HUES64 (cell line): ENCODE data around the gene RINL.

Source experiments
- H3K27ac ChIP-seq: 2 replicates; pipeline ENCODE4 v1.7.0; 2013; ENCODE audit warnings: low read depth, low read length, inconsistent platforms
- H3K27me3 ChIP-seq: 2 replicates; pipeline ENCODE4 v1.6.1; 2013; ENCODE audit warnings: mild to moderate bottlenecking, low read length; ENCODE audit not compliant: insufficient read depth
- H3K36me3 ChIP-seq: 2 replicates; pipeline ENCODE4 v1.6.1; 2013; ENCODE audit warnings: mild to moderate bottlenecking, low read length; ENCODE audit not compliant: insufficient read depth
- H3K4me1 ChIP-seq: 2 replicates; pipeline ENCODE4 v1.6.1; 2013; ENCODE audit warnings: mild to moderate bottlenecking, low read length, moderate library complexity; ENCODE audit not compliant: insufficient read depth
- H3K4me3 ChIP-seq: 2 replicates; pipeline ENCODE4 v1.5.1; 2013; ENCODE audit warnings: mild to moderate bottlenecking, low read length, moderate library complexity
- H3K9ac ChIP-seq: 2 replicates; pipeline ENCODE4 v1.6.1; 2013; ENCODE audit warnings: mild to moderate bottlenecking, low read depth, low read length
- H3K9me3 ChIP-seq: 2 replicates; pipeline ENCODE4 v1.6.1; 2013; ENCODE audit warnings: low read depth, low read length; ENCODE audit not compliant: insufficient read depth
- WGBS: fragments of 150-250, 120-280 bp; methylation state at CpG from one replicate; pipeline ENCODE4 v1.1.7; 2013; ENCODE audit warnings: missing lambda C conversion rate; 5-methylcytosine and 5-hydroxymethylcytosine counted together

Gene RINL

DNA sequence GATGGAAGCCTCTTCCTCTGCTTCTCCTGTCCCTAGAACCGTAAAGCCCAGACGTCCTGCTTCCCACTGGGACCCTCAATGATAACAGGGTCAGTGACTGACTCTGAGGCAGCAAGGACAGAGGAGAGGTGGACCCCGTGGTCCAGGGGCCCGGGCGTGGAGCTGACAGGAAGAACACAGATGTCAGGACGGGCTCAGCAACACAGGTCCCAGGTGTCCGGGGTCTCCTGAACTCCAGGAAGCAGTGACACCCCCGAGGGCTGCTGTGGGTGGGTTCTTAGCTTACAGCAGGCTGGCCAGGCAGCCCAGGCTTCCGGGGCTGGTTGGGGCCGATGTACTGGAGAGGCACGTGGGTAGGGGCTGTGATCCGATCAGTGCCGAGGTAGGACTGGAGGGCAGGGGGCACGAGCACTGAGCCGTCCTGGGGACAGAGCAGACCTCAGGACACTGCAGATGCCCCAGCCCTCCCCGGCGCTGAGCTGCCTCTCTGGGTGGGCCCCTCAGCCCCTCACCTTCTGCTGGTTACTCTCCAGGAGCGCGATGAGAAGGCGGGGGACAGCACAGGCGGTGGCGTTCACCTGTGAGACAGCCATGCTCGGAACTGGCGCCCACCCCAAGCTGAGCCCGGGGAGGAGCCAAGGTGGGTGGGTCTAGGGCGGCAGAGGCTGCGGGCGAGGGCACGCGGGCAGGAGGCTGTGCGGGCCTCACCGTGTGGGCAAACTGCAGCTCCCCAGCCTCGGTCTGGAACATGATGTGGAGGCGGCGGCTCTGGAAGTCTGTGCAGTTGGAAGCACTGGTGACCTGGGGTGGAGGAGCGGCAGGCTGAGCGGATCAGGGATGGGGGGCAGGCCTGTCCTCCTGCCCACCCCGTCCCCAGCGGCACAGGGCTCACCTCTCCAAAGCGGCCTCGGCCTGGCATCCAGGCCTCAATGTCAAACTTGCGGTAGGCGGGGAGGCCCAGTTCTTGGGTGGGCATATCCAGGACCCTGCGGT lies 37.5 kb upstream of the RINL start:
- H3K27ac ChIP-seq, result no peak overlapping the region
- 96% methylated on average over 44 of the region's 44 CpGs for WGBS
- no peaks in the 10 kb centered on the region for H3K36me3 ChIP-seq
- no peak overlapping the region for H3K9ac ChIP-seq
- H3K4me3 ChIP-seq, result no peak overlapping the region
- no peaks in the 10 kb centered on the region for H3K4me1 ChIP-seq
- H3K27me3 ChIP-seq, result peaks cover 3% of the 10 kb centered on the region; the same call in 1 of the 2 replicates
- no peaks in the 10 kb centered on the region for H3K9me3 ChIP-seq

DNA sequence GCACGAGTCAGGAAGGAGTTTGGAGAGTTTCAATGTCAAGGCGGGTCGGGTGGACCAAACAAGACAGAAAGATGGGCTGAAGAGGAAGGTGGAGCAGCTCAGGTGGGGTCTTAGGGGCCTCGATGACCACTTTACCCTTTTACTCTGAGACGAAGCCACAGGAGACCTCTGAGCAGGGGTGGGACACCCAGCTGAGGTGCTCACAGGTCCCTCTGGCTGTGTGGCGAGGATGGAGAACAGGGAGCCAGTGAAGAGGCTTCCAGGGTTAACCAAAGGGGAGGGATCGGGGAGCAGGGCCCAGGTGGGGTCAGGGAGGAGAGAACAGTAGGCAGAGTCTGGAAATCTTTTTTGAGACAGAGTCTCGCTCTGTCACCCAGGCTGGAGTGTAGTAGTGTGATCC lies 35.9 kb upstream of the RINL start:
- WGBS, result 91% methylated on average over 8 of the region's 8 CpGs
- Histone ChIP-seq H3K27me3 (peaks cover 3% of the 10 kb centered on the region; the same call in 1 of the 2 replicates), H3K4me3 (no peak overlapping the region), H3K9ac (no peak overlapping the region), H3K27ac (no peak overlapping the region), H3K36me3 (no peaks in the 10 kb centered on the region), H3K4me1 (no peaks in the 10 kb centered on the region), H3K9me3 (no peaks in the 10 kb centered on the region)

- H3K9me3 ChIP-seq, result no peaks in the 10 kb centered on the region
- 84% methylated on average over 12 of the region's 12 CpGs for WGBS
- peaks cover 3% of the 10 kb centered on the region; the same call in 1 of the 2 replicates for H3K27me3 ChIP-seq
- H3K4me1 ChIP-seq, result no peaks in the 10 kb centered on the region
- no peak overlapping the region for H3K27ac ChIP-seq
- no peak overlapping the region for H3K9ac ChIP-seq
- no peaks in the 10 kb centered on the region for H3K36me3 ChIP-seq
- no peak overlapping the region for H3K4me3 ChIP-seq
These were observed 34.8 kb upstream of the RINL start for GRCh38 chr19:38912600-38913514.

DNA sequence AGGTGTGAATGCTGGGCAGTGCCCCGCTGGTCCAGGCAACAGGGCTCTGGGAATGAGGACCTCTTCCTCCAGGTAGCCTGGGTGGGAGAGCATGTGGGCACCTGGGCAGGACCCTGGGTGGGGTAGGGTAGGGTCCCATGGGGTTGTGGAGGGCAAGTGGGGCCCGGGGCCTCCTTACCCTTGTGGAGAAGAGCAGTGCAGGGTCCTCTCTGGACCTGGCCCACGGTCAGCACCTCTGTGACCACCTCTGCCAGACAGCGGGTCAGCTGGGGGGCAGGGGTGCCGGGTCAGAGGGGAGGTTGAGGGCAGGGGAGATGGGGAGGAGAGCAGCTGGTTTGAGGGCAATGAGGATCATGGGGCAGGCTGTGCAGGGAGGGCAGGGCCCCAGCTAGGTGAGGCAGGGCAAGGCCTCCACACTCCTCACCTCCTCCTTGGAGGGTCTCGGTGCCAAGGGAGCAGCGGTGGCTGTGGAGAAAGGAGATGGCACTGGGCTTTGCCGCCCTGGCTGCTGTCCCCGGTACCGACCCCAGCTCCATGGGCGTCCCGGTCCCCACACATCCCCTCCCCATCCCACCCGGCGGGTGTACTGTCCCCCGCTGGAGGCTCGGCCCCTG lies 33.4 kb upstream of the RINL start:
- peaks cover 3% of the 10 kb centered on the region; the same call in 1 of the 2 replicates for H3K27me3 ChIP-seq
- no peak overlapping the region for H3K4me3 ChIP-seq
- no peak overlapping the region for H3K27ac ChIP-seq
- 64% methylated on average over 16 of the region's 16 CpGs for WGBS
- H3K36me3 ChIP-seq, result peaks cover 12% of the 10 kb centered on the region; the same call in 1 of the 2 replicates
- H3K9ac ChIP-seq, result no peak overlapping the region; the same call in 1 of the 2 replicates
- H3K9me3 ChIP-seq, result no peaks in the 10 kb centered on the region
- no peaks in the 10 kb centered on the region for H3K4me1 ChIP-seq

DNA sequence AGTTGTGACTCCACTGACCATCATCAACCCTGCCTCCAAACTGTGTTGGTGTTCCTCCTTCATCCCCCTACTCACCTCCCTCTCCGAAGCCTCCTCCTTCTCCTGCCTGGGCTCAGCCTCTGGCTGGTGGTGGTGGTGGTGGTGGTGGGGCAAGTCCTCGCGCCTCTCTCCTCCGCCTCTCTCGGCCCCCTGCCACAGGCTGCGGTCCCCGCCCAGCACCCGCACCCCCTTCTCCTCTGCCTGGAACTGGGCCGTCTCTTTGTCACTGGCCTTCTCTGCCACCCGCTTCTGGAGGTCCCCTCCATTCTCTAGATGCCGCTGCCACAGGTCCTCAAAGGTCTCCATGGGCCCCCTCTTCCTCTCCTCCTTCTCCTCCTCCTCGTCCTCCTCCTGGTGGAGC lies 32.4 kb upstream of the RINL start:
- H3K9ac ChIP-seq, result no peak overlapping the region
- H3K4me3 ChIP-seq, result no peak overlapping the region
- H3K27ac ChIP-seq, result no peak overlapping the region
- 93% methylated on average over 10 of the region's 12 CpGs for WGBS
- H3K9me3 ChIP-seq, result no peaks in the 10 kb centered on the region
- H3K36me3 ChIP-seq, result peaks cover 18% of the 10 kb centered on the region; the same call in 1 of the 2 replicates
- peaks cover 3% of the 10 kb centered on the region; the same call in 1 of the 2 replicates for H3K27me3 ChIP-seq
- H3K4me1 ChIP-seq, result no peaks in the 10 kb centered on the region

GRCh38 chr19:38908911-38909310 lies 30.8 kb upstream of the RINL start:
- Histone ChIP-seq H3K9ac (no peak overlapping the region; the same call in 1 of the 2 replicates), H3K27me3 (peaks cover 3% of the 10 kb centered on the region; the same call in 1 of the 2 replicates), H3K36me3 (peaks cover 26% of the 10 kb centered on the region), H3K27ac (no peak overlapping the region), H3K4me1 (no peaks in the 10 kb centered on the region), H3K4me3 (no peak overlapping the region), H3K9me3 (no peaks in the 10 kb centered on the region)
- WGBS, result 83% methylated on average over 10 of the region's 10 CpGs

- no peak overlapping the region for H3K27ac ChIP-seq
- no peak overlapping the region for H3K9ac ChIP-seq
- H3K4me1 ChIP-seq, result no peaks in the 10 kb centered on the region
- H3K4me3 ChIP-seq, result no peak overlapping the region
- peaks cover 3% of the 10 kb centered on the region; the same call in 1 of the 2 replicates for H3K27me3 ChIP-seq
- 96% methylated on average over 12 of the region's 12 CpGs for WGBS
- H3K36me3 ChIP-seq, result peaks cover 26% of the 10 kb centered on the region
- no peaks in the 10 kb centered on the region for H3K9me3 ChIP-seq
These were observed 29.6 kb upstream of the RINL start for GRCh38 chr19:38907670-38908069.

- 96% methylated on average over 29 of the region's 29 CpGs for WGBS
- Histone ChIP-seq H3K9me3 (no peaks in the 10 kb centered on the region), H3K27ac (no peak overlapping the region), H3K4me3 (no peak overlapping the region), H3K9ac (no peak overlapping the region), H3K4me1 (no peaks in the 10 kb centered on the region), H3K36me3 (peaks cover 26% of the 10 kb centered on the region), H3K27me3 (peaks cover under 1% of the 10 kb centered on the region; the same call in 1 of the 2 replicates)
These were observed 29.2 kb upstream of the RINL start for GRCh38 chr19:38907227-38907626.

- Histone ChIP-seq H3K27me3 (no peaks in the 10 kb centered on the region), H3K4me1 (peaks cover 3% of the 10 kb centered on the region; the same call in 1 of the 2 replicates), H3K9ac (no peak overlapping the region), H3K4me3 (no peak overlapping the region), H3K36me3 (peaks cover 26% of the 10 kb centered on the region), H3K9me3 (0 out of 2 replicates have a peak, but pooled peaks cover 5% of the 10 kb centered on the region), H3K27ac (no peak overlapping the region)
- 98% methylated on average over 4 of the region's 4 CpGs for WGBS
These were observed 27.5 kb upstream of the RINL start for GRCh38 chr19:38905620-38906019.
